HepG2 (cell line): ENCODE data around the gene CORT. TPM values are rescaled to one million over a fixed set of nuclear protein-coding genes. Genes with fewer than 3 reads are reported as not detected.

ENCODE experiments used
- ATAC-seq: fragments of 200-7000 bp; cut with Tn5 transposase; 3 replicates; pipeline ENCODE4 v1.9.1; 2020; ENCODE audit warnings: mild to moderate bottlenecking, moderate library complexity
- BruUV-seq: library from RNA; stranded (reverse); fragments of 400-500 nt; replicated peaks from 2 replicates; lab custom pipeline; 2021; lab: Mats Ljungman, UMichigan
- CTCF ChIA-PET: fragments of 300-600 bp; formaldehyde crosslinking; extraction: SDS; loops from one replicate; lab custom pipeline; 2021; ENCODE audit warnings: low total read pairs, inconsistent platforms, low intra/inter-chr PET ratio; lab: Yijun Ruan, JAX
- POLR2A ChIA-PET: fragments of 350-600 bp; sonication (Branson Sonifier 250); formaldehyde crosslinking; loops from one replicate; lab custom pipeline; 2020; ENCODE audit warnings: antibody characterized with exemption, inconsistent platforms; lab: Yijun Ruan, JAX
- DNase-seq: peaks from one replicate; pipeline ENCODE4 v3.0.0-alpha.2; 2015; ENCODE audit warnings: low spot score
- FAIRE-seq: peaks from 3 replicates; lab custom pipeline; 2011; peaks lifted over from hg19 to GRCh38; lab: Jason Lieb, UNC
- H2AFZ ChIP-seq: one replicate; pipeline ENCODE4 v1.6.1; 2011; ENCODE audit warnings: low read length, inconsistent platforms
- H3K27ac ChIP-seq: fragments of 300-600 bp; 3 replicates; pipeline ENCODE4 v1.8.0; 2011; ENCODE audit warnings: mixed run types, mild to moderate bottlenecking, mixed read lengths, low read length, inconsistent platforms; ENCODE audit not compliant: insufficient read depth; ENCODE audit errors: extremely low read length
- H3K27me3 ChIP-seq, 2 experiments: fragments of 200-600 bp in 1 of 2; 2 replicates in 1 of 2; 3 replicates in 1 of 2; pipeline versions ENCODE4 v1.6.0 to v1.8.0; 2011; ENCODE audit warnings: low read length in 2 of 2, mild to moderate bottlenecking in 2 of 2, moderate library complexity in 2 of 2, inconsistent platforms in 1 of 2; ENCODE audit not compliant: insufficient read depth in 2 of 2, control insufficient read depth in 1 of 2
- H3K36me3 ChIP-seq, 2 experiments: fragments of 200-600 bp in 1 of 2; replicated peaks in 1 of 2; 2 replicates in 1 of 2; 3 replicates in 1 of 2; pipeline versions ENCODE4 v1.5.1 to v1.8.0; 2011; ENCODE audit warnings: low read length in 2 of 2, inconsistent platforms in 1 of 2; ENCODE audit not compliant: insufficient read depth in 2 of 2, control insufficient read depth in 1 of 2
- H3K4me1 ChIP-seq: 2 replicates; pipeline ENCODE4 v1.5.1; 2012; ENCODE audit warnings: low read length, inconsistent platforms; ENCODE audit not compliant: insufficient read depth
- H3K4me2 ChIP-seq: 2 replicates; pipeline ENCODE4 v1.6.0; 2011; ENCODE audit warnings: low read depth, low read length, inconsistent platforms
- H3K4me3 ChIP-seq, 3 experiments: fragments of 200-600 bp in 1 of 3; sonication (generic), shearing (Covaris generic) in 1 of 3; replicated peaks in 1 of 3; 2 replicates each; pipeline ENCODE4 v1.5.1; 2011 to 2016; ENCODE audit warnings: low read length in 3 of 3, inconsistent platforms in 2 of 3, low read depth in 2 of 3, mild to moderate bottlenecking in 2 of 3, control low read depth in 1 of 3, mixed read lengths in 1 of 3; ENCODE audit not compliant: insufficient read depth in 1 of 3
- H3K79me2 ChIP-seq: one replicate; pipeline ENCODE4 v1.6.1; 2011; ENCODE audit warnings: low read length, inconsistent platforms; ENCODE audit not compliant: insufficient read depth
- H3K9ac ChIP-seq: 2 replicates; pipeline ENCODE4 v1.6.0; 2011; ENCODE audit warnings: mild to moderate bottlenecking, low read depth, low read length, inconsistent platforms; ENCODE audit not compliant: insufficient read depth
- H3K9me3 ChIP-seq: 2 replicates; pipeline ENCODE4 v1.5.1; 2012; ENCODE audit warnings: mild to moderate bottlenecking, low read length
- H4K20me1 ChIP-seq: 2 replicates; pipeline ENCODE4 v1.6.0; 2011; ENCODE audit warnings: inconsistent platforms, mild to moderate bottlenecking, low read length, moderate library complexity; ENCODE audit not compliant: insufficient read depth
- ATF7-NPFF ChIP-seq: sonication (generic); formaldehyde crosslinking; IDR thresholded peaks from 2 replicates; pipeline ENCODE4 v1.8.1; 2023; ENCODE audit warnings: mild to moderate bottlenecking, low read depth, missing genetic modification reagents, moderate library complexity
- ELF4 ChIP-seq: sonication (generic); formaldehyde crosslinking; IDR thresholded peaks from 2 replicates; pipeline ENCODE4 v1.5.0; 2020; ENCODE audit warnings: missing genetic modification reagents, mild to moderate bottlenecking, moderate library complexity, borderline replicate concordance
- FOXK2 ChIP-seq: fragments of 450-650 bp; IDR thresholded peaks from 2 replicates; pipeline ENCODE4 v1.6.1; 2016
- FOXP1 ChIP-seq, 2 experiments: fragments of 450-650 bp in 1 of 2; IDR thresholded peaks; 2 replicates each; pipeline ENCODE4 v1.6.1; 2017 to 2018; ENCODE audit warnings: antibody characterized with exemption in 1 of 2
- RARG ChIP-seq: sonication (generic); formaldehyde crosslinking; IDR thresholded peaks from 2 replicates; pipeline ENCODE4 v1.4.0; 2020; ENCODE audit warnings: low read depth, mild to moderate bottlenecking, missing genetic modification reagents
- ZBTB21 ChIP-seq: sonication (generic); formaldehyde crosslinking; IDR thresholded peaks from 2 replicates; pipeline ENCODE4 v1.4.0; 2020; ENCODE audit warnings: missing genetic modification reagents
- ZNF225 ChIP-seq: sonication (generic); formaldehyde crosslinking; IDR thresholded peaks from 2 replicates; pipeline ENCODE4 v1.4.0; 2020; ENCODE audit warnings: mild to moderate bottlenecking, missing genetic modification reagents
- ZNF3 ChIP-seq: IDR thresholded peaks from 2 replicates; pipeline ENCODE4 v1.7.0; 2017; ENCODE audit warnings: inconsistent platforms
- ZNF329 ChIP-seq: sonication (generic); formaldehyde crosslinking; IDR thresholded peaks from 2 replicates; pipeline ENCODE4 v1.9.0; 2021; ENCODE audit warnings: low read depth, mild to moderate bottlenecking, missing genetic modification reagents
- ZNF430 ChIP-seq: sonication (generic); formaldehyde crosslinking; IDR thresholded peaks from 2 replicates; pipeline ENCODE4 v1.9.0; 2021; ENCODE audit warnings: mild to moderate bottlenecking, missing genetic modification reagents
- WGBS: methylation state at CpG from one replicate; pipeline ENCODE4 v1.1.6; 2017; ENCODE audit warnings: low lambda C conversion rate; 5-methylcytosine and 5-hydroxymethylcytosine counted together
- in situ Hi-C: cut with HindIII; loops from 2 replicates; pipeline ENCODE4 v1.10.0; 2017; ENCODE audit warnings: low pct_unique_long_range_greater_than_20kb; ENCODE audit not compliant: extremely low pct_ligation_motif_present
- intact Hi-C: fragments of 100-400 bp; cut with micrococcal nuclease; formaldehyde crosslinking; loops from one replicate; pipeline ENCODE4 v1.10.0; 2022; ENCODE audit not compliant: unreplicated experiment
- polyA plus RNA-seq, 8 experiments: library from polyadenylated mRNA; depleted of rRNA in 3 of 8; stranded (reverse) in 7 of 8; unstranded in 1 of 8; fragments of >200 nt; fragmentation: Illumina TruSeq in 4 of 8; extraction: Trizol in 4 of 8; gene quantifications; 2 replicates each; pipeline versions ENCODE4 v1.2.1 to v1.2.3, GENCODE V29; 2011 to 2016; ENCODE audit warnings: low read depth in 4 of 8, missing spikeins in 1 of 8, mixed read lengths in 1 of 8; ENCODE audit not compliant: insufficient read depth in 1 of 8
- total RNA-seq, 5 experiments: library from RNA; depleted of rRNA; stranded (reverse); fragments of >200 nt; fragmentation: Illumina TruSeq; extraction: Trizol; gene quantifications; 2 replicates each; pipeline ENCODE4 v1.2.3, GENCODE V29; 2016; ENCODE audit warnings: low read depth in 1 of 5
- TF ChIP-seq, protein P1 (sequence below): sonication (generic); formaldehyde crosslinking; IDR thresholded peaks from 2 replicates; pipeline ENCODE4 v1.8.0; 2022; ENCODE audit warnings: missing genetic modification reagents, low read depth, mild to moderate bottlenecking, borderline replicate concordance
- TF ChIP-seq, protein P2 (sequence below): sonication (generic); formaldehyde crosslinking; IDR thresholded peaks from 2 replicates; pipeline ENCODE4 v1.4.0; 2020; ENCODE audit warnings: mild to moderate bottlenecking, missing genetic modification reagents
- TF ChIP-seq, protein P3 (sequence below): sonication (generic); formaldehyde crosslinking; IDR thresholded peaks from one replicate; pipeline ENCODE4 v1.5.1; 2020; ENCODE audit warnings: mild to moderate bottlenecking, missing genetic modification reagents; ENCODE audit errors: not compliant biosample characterization

Gene CORT
- total and polyA plus RNA-seq, 2 of the 13 experiments (the other 11 are each of a cell fraction or from before 2014, with no cell fraction given): 0.11 to 0.62 TPM

DNA sequence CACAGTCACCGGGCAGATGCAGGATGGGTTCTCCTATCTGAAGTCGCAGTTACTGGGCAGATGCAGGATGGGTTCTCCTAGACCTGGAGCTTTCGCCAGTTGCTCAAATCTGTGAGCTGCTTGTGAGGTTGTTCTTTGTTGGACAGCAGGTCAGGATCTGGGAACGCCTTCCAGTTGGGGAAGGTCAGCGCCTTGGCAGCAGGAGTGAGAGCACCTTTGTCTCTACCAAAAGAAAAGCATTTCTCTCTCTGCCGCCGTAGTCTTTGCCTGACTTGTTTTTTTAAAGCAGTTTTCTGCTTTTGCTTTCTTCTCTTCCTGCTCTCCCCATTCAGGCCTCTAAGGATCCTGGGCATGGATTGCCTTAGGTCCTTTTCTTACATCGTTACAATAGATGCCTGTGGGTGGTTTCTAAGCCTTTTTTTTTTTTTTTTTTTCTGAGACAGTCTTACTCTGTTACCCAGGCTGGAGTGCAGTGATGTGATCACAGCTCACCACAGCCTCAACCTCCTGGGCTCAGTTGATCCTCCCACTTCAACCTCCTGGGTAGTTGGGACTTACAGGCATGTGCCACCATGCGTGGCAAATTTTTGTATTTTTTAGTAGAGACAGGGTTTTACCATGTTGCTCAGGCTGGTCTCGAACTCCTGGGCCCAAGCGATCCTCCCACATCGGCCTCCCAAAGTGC, 40.6 kb downstream of the CORT start:
- BruUV-seq: no TSS peak
- ChIA-PET POLR2A (no interaction called here), CTCF (no interaction called here)
- in situ Hi-C loops (no loop called here), intact Hi-C loops (no loop called here)
- Histone ChIP-seq H3K36me3 (peaks cover 0 to 3% of the 10 kb centered on the region in 2 experiments; a peak in 1 of 5 replicates), H2AFZ (no peak overlapping the region), H3K79me2 (peaks cover 41% of the 10 kb centered on the region), H3K9ac (no peak overlapping the region), H3K9me3 (no peaks in the 10 kb centered on the region; the same call in 1 of the 2 replicates), H4K20me1 (peaks cover 37% of the 10 kb centered on the region), H3K4me1 (peaks cover 34% of the 10 kb centered on the region), H3K27ac (no peak overlapping the region), H3K4me3 (no peak overlapping the region), H3K4me2 (no peak overlapping the region), H3K27me3 (no peaks in the 10 kb centered on the region)
- no peak for DNase-seq
- FAIRE-seq: no peak
- 86% methylated on average over 9 of the region's 12 CpGs for WGBS
- no peak for ATAC-seq
- TF ChIP-seq ZNF3 (no peak), FOXP1 (IDR thresholded peaks at IDR 0.05) (no peak), FOXP1 (CRISPR knock-in tag; IDR thresholded peaks at IDR 0.05) (no peak), ZNF329 (CRISPR knock-in tag) (no peak), RARG (CRISPR knock-in tag) (no peak), ATF7-NPFF (CRISPR knock-in tag) (no peak), ELF4 (CRISPR knock-in tag) (no peak), ZNF225 (CRISPR knock-in tag) (no peak), ZNF430 (no peak), FOXK2 (no peak), ZBTB21 (CRISPR knock-in tag) (no peak)
- TF ChIP-seq, protein P1, sequence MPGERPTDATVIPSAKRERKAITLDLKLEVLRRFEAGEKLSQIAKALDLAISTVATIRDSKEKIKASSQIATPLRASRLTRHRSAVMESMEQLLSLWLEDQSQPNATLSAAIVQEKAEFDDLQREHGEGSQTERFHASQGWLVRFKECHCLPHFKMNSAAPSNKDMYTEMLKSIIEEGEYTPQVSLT (CRISPR knock-in tag): no peak
- TF ChIP-seq, protein P2, sequence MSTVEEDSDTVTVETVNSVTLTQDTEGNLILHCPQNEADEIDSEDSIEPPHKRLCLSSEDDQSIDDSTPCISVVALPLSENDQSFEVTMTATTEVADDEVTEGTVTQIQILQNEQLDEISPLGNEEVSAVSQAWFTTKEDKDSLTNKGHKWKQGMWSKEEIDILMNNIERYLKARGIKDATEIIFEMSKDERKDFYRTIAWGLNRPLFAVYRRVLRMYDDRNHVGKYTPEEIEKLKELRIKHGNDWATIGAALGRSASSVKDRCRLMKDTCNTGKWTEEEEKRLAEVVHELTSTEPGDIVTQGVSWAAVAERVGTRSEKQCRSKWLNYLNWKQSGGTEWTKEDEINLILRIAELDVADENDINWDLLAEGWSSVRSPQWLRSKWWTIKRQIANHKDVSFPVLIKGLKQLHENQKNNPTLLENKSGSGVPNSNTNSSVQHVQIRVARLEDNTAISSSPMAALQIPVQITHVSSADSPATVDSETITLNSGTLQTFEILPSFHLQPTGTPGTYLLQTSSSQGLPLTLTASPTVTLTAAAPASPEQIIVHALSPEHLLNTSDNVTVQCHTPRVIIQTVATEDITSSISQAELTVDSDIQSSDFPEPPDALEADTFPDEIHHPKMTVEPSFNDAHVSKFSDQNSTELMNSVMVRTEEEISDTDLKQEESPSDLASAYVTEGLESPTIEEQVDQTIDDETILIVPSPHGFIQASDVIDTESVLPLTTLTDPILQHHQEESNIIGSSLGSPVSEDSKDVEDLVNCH: no peak
- TF ChIP-seq, protein P3, sequence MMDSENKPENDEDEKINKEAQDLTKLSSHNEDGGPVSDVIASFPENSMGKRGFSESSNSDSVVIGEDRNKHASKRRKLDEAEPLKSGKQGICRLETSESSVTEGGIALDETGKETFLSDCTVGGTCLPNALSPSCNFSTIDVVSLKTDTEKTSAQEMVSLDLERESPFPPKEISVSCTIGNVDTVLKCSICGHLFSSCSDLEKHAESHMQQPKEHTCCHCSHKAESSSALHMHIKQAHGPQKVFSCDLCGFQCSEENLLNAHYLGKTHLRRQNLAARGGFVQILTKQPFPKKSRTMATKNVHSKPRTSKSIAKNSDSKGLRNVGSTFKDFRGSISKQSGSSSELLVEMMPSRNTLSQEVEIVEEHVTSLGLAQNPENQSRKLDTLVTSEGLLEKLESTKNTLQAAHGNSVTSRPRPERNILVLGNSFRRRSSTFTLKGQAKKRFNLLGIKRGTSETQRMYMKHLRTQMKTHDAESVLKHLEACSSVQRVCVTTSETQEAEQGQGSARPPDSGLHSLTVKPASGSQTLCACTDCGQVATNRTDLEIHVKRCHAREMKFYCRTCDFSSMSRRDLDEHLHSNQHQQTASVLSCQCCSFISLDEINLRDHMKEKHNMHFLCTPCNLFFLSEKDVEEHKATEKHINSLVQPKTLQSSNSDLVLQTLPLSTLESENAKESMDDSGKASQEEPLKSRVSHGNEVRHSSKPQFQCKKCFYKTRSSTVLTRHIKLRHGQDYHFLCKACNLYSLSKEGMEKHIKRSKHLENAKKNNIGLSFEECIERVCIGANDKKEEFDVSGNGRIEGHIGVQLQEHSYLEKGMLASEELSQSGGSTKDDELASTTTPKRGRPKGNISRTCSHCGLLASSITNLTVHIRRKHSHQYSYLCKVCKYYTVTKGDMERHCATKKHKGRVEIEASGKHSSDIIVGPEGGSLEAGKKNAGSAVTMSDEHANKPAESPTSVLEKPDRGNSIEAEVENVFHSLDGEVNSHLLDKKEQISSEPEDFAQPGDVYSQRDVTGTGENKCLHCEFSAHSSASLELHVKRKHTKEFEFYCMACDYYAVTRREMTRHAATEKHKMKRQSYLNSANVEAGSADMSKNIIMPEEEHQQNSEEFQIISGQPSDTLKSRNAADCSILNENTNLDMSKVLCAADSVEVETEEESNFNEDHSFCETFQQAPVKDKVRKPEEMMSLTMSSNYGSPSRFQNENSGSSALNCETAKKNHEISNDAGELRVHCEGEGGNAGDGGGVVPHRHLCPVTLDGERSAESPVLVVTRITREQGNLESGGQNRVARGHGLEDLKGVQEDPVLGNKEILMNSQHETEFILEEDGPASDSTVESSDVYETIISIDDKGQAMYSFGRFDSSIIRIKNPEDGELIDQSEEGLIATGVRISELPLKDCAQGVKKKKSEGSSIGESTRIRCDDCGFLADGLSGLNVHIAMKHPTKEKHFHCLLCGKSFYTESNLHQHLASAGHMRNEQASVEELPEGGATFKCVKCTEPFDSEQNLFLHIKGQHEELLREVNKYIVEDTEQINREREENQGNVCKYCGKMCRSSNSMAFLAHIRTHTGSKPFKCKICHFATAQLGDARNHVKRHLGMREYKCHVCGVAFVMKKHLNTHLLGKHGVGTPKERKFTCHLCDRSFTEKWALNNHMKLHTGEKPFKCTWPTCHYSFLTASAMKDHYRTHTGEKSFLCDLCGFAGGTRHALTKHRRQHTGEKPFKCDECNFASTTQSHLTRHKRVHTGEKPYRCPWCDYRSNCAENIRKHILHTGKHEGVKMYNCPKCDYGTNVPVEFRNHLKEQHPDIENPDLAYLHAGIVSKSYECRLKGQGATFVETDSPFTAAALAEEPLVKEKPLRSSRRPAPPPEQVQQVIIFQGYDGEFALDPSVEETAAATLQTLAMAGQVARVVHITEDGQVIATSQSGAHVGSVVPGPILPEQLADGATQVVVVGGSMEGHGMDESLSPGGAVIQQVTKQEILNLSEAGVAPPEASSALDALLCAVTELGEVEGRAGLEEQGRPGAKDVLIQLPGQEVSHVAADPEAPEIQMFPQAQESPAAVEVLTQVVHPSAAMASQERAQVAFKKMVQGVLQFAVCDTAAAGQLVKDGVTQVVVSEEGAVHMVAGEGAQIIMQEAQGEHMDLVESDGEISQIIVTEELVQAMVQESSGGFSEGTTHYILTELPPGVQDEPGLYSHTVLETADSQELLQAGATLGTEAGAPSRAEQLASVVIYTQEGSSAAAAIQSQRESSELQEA (CRISPR knock-in tag): no peak
